Measurements from ENCODE around the gene PTPRE.

DNA sequence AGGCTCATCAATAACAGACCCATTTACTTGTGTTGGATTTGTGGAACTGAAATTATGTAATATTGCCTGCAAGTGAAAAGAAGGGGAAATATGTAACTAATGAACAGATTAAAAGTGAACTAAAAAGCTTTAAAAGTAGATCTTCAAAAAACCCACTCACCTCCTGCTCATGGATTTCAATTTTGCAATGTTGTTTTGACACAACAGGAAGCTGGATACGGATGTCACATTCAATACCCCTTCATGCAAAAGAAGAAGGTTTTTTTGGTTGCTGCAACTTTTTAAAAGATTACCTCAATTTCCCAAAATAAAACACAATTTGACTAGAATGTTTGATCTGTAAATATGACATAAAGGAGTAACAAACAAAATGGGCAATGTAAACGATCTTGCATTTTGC lies 216.0 kb downstream of the PTPRE start:
- TF ChIP-seq POLR2AphosphoS5 (IDR thresholded peaks at IDR 0.05; ENCODE audit: low read depth, low read length) (no peak), FOXJ3 (CRISPR knock-in tag; IDR thresholded peaks at IDR 0.05) (no peak), CTCF (IDR thresholded peaks at IDR 0.05) (no peak)
- TF ChIP-seq, protein P1, sequence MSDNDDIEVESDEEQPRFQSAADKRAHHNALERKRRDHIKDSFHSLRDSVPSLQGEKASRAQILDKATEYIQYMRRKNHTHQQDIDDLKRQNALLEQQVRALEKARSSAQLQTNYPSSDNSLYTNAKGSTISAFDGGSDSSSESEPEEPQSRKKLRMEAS (IDR thresholded peaks at IDR 0.05; ENCODE audit: low read depth), result no peak
- TF ChIP-seq, protein P2, sequence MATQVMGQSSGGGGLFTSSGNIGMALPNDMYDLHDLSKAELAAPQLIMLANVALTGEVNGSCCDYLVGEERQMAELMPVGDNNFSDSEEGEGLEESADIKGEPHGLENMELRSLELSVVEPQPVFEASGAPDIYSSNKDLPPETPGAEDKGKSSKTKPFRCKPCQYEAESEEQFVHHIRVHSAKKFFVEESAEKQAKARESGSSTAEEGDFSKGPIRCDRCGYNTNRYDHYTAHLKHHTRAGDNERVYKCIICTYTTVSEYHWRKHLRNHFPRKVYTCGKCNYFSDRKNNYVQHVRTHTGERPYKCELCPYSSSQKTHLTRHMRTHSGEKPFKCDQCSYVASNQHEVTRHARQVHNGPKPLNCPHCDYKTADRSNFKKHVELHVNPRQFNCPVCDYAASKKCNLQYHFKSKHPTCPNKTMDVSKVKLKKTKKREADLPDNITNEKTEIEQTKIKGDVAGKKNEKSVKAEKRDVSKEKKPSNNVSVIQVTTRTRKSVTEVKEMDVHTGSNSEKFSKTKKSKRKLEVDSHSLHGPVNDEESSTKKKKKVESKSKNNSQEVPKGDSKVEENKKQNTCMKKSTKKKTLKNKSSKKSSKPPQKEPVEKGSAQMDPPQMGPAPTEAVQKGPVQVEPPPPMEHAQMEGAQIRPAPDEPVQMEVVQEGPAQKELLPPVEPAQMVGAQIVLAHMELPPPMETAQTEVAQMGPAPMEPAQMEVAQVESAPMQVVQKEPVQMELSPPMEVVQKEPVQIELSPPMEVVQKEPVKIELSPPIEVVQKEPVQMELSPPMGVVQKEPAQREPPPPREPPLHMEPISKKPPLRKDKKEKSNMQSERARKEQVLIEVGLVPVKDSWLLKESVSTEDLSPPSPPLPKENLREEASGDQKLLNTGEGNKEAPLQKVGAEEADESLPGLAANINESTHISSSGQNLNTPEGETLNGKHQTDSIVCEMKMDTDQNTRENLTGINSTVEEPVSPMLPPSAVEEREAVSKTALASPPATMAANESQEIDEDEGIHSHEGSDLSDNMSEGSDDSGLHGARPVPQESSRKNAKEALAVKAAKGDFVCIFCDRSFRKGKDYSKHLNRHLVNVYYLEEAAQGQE (IDR thresholded peaks at IDR 0.05; ENCODE audit: low read depth, low read length), result no peak
